MG63 (cell line): ENCODE measurements around the gene YBX3. TPM values are rescaled to one million over a fixed set of nuclear protein-coding genes. Genes with fewer than 3 reads are reported as not detected.

Source experiments
- DNase-seq: peaks from one replicate; pipeline ENCODE4 v3.0.0-alpha.2; 2020
- H3K27me3 ChIP-seq: fragments of 250-450 bp; sonication (Bioruptor Pico); 2 replicates; pipeline ENCODE4 v1.5.1; 2020; ENCODE audit warnings: mild to moderate bottlenecking, moderate library complexity
- H3K36me3 ChIP-seq: fragments of 250-450 bp; sonication (Bioruptor Pico); 2 replicates; pipeline ENCODE4 v1.5.1; 2020; ENCODE audit warnings: mild to moderate bottlenecking, moderate library complexity
- H3K4me3 ChIP-seq: fragments of 250-450 bp; sonication (Bioruptor Pico); 2 replicates; pipeline ENCODE4 v1.5.1; 2020; ENCODE audit warnings: mild to moderate bottlenecking, moderate library complexity
- H3K9me3 ChIP-seq: fragments of 250-450 bp; sonication (Bioruptor Pico); 2 replicates; pipeline ENCODE4 v1.5.1; 2020; ENCODE audit warnings: mild to moderate bottlenecking, moderate library complexity
- total RNA-seq: library from RNA; depleted of rRNA; stranded (reverse); fragments of >200 nt; shearing (Covaris generic); gene quantifications from 2 replicates; pipeline ENCODE4 v1.2.3, GENCODE V29; 2014; ENCODE audit warnings: low replicate concordance

Gene YBX3
- total RNA-seq, 1 experiment from 2014 or later, result 325 TPM

DNA sequence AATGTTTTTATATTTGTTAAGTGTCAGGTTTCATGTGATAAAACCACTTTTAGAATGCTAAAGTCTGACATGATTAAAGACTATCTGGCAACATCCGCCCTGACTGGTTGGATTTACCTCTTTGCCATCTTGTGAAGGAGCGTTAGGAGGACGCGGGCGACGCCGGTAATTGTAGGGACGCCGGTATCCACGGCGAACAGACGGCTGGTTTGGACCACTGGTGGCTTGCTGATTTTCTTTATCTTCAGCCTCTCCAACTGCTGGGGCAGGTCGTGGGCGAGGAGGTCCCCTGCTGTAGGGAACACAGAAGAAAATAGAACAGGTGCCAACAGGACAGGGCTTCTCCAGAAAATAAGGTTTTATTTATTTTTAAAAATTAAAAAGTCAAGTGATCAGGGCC is 21.3 kb downstream of the YBX3 start:
- Histone ChIP-seq H3K27me3 (no peaks in the 10 kb centered on the region), H3K9me3 (no peaks in the 10 kb centered on the region), H3K36me3 (peaks cover 96% of the 10 kb centered on the region), H3K4me3 (no peak overlapping the region)
- no peak for DNase-seq

DNA sequence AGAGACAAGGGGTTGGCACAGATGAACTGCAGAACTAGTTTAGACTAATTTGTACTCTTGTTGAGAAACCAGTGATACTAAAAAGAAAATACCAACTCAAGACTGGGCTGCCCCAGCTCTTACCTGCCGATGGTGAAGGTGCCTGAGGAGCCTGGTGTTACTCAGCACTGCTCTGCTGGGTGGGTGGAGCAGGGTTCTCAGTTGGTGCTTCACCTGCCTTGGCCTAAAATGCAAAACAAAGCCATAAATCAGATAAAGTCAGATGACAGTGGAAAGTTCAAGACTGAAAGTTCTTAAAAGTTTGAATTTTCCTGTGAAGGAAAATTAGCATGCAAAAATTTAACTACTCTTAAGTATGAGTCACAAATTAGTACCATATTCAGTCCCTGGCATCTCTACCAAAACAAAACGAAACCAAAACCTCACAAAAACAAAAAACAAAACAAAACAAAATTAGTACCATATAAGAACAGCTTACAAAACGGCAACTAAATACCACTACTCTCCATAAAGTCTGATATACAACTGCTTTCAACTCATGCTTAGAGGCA is 21.9 kb downstream of the YBX3 start:
- no peak overlapping the region for H3K4me3 ChIP-seq
- H3K36me3 ChIP-seq, result peaks cover 93% of the 10 kb centered on the region
- no peaks in the 10 kb centered on the region for H3K9me3 ChIP-seq
- H3K27me3 ChIP-seq, result no peaks in the 10 kb centered on the region
- DNase-seq, result no peak

DNA sequence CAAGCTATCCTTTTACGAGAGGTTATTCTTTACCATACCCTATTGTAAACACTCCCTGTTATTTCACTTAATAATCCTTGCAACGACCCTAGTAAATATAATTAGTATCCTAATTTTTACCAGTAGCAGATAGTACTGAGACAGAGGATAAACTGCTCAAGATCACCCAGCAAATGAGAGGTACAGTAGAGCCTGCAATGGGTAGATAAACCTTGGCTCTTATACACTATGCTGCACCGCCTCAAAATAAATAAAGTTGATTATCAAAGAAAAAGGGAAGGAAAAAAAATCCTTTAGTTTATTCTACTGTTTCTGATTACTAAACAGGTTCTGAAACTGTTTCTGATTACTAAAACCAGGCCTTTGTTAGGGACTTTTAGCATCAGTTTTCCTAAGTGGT is 22.5 kb downstream of the YBX3 start:
- no peak for DNase-seq
- H3K27me3 ChIP-seq, result no peaks in the 10 kb centered on the region
- H3K4me3 ChIP-seq, result no peak overlapping the region
- H3K36me3 ChIP-seq, result peaks cover 93% of the 10 kb centered on the region
- no peaks in the 10 kb centered on the region for H3K9me3 ChIP-seq

DNA sequence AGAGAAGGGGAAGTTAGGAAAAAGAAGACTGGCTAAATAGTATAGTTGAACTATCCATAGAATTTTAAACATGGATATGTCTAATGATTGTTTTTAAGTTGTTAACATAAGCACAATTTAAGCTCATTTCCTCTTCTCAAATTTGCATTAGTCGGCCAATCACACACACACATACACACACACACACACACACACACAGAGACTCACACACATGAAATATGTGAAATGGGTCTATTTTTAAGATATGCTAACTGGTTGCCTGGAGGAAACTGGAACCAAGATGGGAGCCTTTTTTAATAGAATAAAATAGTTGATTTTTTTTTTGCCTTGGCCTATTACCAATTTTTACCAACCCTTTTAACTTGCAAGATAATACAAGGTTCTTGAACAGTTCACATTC is 25.3 kb downstream of the YBX3 start:
- H3K27me3 ChIP-seq, result no peaks in the 10 kb centered on the region
- H3K9me3 ChIP-seq, result no peaks in the 10 kb centered on the region
- peaks cover 68% of the 10 kb centered on the region for H3K36me3 ChIP-seq
- H3K4me3 ChIP-seq, result no peak overlapping the region
- no peak for DNase-seq

DNA sequence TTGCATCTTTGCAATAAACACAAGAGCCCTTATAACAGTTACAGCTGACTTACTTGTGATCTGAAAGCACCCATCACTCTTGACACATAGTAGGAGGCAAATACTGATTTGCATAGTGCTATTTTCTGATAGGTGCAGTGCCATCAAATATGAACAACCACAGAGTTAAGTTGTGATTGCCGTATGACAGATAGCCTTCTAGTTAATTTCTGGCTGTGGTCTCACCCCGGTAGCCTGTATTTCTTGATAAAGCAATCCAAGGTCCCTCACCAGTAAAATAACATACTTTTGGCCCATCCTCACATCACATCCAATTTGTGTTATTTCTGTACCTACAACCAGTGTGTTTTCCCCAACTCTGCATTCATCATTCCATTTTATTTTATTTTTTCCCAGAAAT is 26.0 kb downstream of the YBX3 start:
- H3K4me3 ChIP-seq, result no peak overlapping the region
- no peak for DNase-seq
- no peaks in the 10 kb centered on the region for H3K9me3 ChIP-seq
- no peaks in the 10 kb centered on the region for H3K27me3 ChIP-seq
- peaks cover 61% of the 10 kb centered on the region for H3K36me3 ChIP-seq

DNA sequence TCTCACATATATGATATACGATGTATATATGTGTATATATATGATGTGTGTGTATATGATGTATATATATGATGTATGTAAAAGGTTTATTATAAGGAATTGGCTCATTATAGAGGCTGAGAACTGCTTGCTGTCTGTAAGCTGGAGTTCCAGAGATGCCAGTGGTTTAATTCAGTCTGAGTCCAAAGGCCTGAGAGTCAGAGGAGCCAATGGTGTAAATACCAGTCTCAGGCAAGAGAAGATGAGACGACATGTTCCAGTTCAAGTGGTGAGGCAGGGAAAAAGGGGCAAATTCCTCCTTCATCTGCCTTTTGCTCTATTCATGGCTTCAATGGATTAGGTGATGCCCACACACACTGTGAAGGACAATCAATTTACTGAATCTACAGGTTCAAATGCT is 32.2 kb downstream of the YBX3 start:
- Histone ChIP-seq H3K27me3 (no peaks in the 10 kb centered on the region), H3K4me3 (no peak overlapping the region), H3K36me3 (peaks cover 14% of the 10 kb centered on the region), H3K9me3 (no peaks in the 10 kb centered on the region)
- DNase-seq, result no peak

DNA sequence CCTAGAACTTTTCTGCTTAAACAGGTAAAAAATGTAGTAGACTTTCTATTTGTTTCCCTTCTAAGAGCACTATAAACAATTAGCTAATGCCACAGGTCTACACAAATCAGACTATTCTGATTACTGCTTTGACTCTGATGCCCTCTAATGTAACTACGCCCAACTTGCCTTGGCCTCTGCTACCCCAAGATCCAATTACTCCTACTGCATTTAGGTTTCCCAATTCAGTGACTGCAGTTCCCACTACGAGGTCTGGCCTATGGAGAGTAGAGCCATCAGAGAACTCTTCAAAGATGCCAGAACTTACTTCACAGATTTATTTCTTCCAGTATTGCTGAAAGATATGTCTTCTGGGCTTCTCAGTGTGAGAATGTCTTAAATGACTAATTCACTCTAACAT is 34.0 kb downstream of the YBX3 start:
- H3K9me3 ChIP-seq, result no peaks in the 10 kb centered on the region
- H3K4me3 ChIP-seq, result no peak overlapping the region
- DNase-seq, result no peak
- H3K27me3 ChIP-seq, result no peaks in the 10 kb centered on the region
- peaks cover 11% of the 10 kb centered on the region for H3K36me3 ChIP-seq

DNA sequence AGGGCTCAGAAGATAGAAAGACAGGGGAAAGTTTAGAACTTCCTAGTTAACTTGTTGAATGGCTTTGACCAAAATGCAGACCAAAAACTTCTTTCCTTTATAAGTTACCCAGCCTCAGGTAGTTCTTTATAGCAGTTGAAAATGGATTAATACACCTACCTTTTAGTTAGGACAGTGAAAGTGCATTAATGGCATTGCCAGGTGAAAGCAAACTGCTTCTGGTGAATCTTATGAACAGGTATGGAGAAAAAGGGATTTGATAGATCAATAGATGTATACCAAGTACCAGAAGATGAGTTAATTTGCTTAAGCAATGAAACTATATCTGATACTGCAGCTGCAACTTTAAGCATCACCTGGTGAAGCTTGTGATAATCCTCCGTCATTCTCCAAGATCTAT is 35.1 kb downstream of the YBX3 start:
- H3K9me3 ChIP-seq, result no peaks in the 10 kb centered on the region
- H3K27me3 ChIP-seq, result no peaks in the 10 kb centered on the region
- peaks cover 9% of the 10 kb centered on the region for H3K36me3 ChIP-seq
- H3K4me3 ChIP-seq, result no peak overlapping the region
- no peak for DNase-seq

DNA sequence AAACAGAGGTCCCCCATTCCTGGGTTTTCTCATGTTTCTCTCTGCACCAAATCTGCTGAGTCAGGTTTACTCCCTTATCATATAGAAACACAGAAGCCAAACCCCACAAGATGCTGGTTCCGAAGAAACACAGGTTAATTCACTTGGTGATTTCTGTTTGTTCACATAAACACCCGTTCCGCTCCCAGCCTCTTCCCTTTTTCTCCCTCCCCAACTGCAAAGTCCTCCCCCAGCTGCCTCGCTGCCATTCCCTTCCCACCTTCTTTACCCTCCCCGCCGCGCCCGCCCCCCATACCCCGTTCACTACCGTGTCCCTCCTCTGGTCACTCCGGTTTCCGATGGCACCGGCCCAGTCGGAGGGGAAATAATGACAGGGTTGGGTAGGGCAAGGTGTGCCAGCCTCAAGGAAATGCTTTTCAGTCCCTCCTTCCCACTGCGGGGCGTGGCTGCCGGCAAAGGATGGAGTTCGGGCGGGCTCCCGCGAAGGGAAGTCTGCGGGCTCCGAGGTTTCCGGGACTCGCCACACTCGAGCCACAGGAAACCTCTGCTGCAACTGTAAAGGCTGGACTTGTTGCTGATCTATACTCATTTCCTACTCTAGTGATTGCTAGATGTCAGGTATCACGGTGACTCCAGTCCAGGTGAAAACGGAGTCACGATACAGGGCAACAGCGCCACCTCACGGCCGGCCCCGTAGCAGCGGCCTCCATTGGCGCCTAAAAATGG is 49.3 kb downstream of the YBX3 start, which contains the start of gene STYK1:
STYK1 (minus strand) TSS at position 394 of the 726 bp plus-strand sequence. CDS start 39,434 bp downstream, outside the sequence.
- Histone ChIP-seq H3K9me3 (no peaks in the 10 kb centered on the region), H3K4me3 (peak within 1 kb of the TSS; percentile 53), H3K36me3 (no peaks in the 10 kb centered on the region), H3K27me3 (peaks cover 14% of the 10 kb centered on the region; the same call in 1 of the 2 replicates)
- DNase-seq, result peak; percentile 49

DNA sequence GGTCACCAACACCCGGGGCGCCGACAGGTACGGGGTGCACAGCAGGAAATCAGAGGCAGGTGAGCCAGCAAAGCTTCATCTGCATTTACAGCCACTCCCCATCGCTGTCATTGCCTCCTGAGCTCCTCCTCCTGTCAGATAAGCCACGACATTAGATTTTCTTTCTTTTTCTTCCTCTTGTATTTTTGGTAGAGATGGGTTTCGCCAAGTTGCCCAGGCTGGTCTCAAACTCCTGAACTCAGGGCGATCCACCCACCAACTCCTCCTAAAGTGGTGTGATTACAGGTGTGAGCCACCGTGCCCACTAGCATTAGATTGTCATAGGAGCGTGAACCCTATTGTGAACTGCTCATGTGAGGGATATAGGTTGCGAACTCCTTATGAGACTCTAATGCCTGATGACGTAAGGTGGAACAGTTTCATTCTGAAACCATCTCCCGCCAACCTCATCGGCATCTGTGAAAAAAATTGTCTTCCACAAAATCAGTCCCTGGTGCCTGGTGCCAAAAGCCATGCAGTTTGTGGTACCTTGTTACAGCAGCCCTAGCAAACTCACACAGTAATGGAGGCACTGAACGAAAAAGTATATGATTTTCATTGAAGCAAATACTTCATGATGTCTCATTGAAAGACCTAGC is 50.8 kb downstream of the YBX3 start:
- no peaks in the 10 kb centered on the region for H3K36me3 ChIP-seq
- H3K9me3 ChIP-seq, result no peaks in the 10 kb centered on the region
- H3K27me3 ChIP-seq, result peaks cover 14% of the 10 kb centered on the region; the same call in 1 of the 2 replicates
- DNase-seq, result no peak
- H3K4me3 ChIP-seq, result no peak overlapping the region

DNA sequence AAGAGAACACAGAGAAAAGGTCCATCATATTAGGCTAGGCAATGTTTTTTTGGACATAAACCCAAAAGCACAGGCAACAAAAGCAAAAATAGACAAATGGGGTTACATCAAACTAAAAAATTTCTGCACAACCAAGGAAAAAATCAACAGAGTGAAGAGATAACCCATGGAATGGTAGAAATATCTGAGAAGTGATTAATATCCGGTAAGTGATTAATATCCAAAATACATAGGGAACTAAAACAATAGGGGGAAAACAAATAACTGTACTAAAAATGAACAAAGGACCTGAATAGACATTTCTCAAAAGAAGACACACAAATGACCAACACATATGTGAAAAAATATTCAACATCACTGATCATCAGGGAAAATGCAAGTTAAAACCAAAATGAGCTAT is 53.6 kb downstream of the YBX3 start:
- DNase-seq, result no peak
- H3K4me3 ChIP-seq, result no peak overlapping the region
- H3K36me3 ChIP-seq, result no peaks in the 10 kb centered on the region
- no peaks in the 10 kb centered on the region for H3K9me3 ChIP-seq
- H3K27me3 ChIP-seq, result peaks cover 11% of the 10 kb centered on the region; the same call in 1 of the 2 replicates

DNA sequence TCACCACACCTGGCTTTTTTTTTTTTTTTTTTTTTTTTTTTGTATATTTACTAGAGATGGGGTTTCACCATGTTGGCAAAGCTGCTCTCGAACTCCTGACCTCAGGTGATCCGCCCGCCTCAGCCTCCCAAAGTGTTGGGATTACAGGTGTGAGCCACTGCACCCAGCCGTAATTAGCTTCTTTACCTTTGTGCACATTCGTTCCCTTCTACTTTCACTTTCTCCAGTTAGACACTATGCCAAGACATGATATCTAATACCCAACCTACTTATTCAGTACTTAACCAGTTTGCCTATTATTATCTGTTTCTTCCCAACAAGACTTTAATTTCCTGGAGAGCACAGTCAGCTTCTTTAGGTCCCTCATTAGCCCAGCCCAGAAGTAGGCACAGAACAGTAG is 54.6 kb downstream of the YBX3 start:
- no peak overlapping the region for H3K4me3 ChIP-seq

DNA sequence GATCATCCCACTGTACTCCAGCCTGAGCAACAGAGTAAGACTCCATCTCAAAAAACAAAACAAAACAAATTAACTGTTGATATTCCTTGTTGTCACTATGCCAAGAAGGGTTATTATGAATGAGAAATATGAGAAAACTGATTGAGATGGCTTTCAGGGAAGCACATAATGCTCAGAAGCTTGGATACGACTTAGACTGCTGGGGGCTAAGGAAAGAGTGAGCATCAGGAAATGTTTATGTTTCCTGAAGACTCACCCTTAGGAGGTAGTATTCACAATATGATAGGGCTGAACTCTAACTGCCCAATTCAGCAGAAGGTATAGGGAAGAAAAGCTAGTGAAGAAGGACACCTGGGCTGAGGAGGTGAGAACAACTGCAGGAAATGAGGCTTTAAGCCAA is 55.5 kb downstream of the YBX3 start:
- H3K36me3 ChIP-seq, result no peaks in the 10 kb centered on the region
- peaks cover 10% of the 10 kb centered on the region; the same call in 1 of the 2 replicates for H3K27me3 ChIP-seq
- no peaks in the 10 kb centered on the region for H3K9me3 ChIP-seq
- no peak overlapping the region for H3K4me3 ChIP-seq
- DNase-seq, result no peak

More for the DNA sequence above, 54.6 kb downstream of the YBX3 start:
- peaks cover 12% of the 10 kb centered on the region; the same call in 1 of the 2 replicates for H3K27me3 ChIP-seq
- DNase-seq, result no peak
- no peaks in the 10 kb centered on the region for H3K36me3 ChIP-seq
- H3K9me3 ChIP-seq, result no peaks in the 10 kb centered on the region

DNA sequence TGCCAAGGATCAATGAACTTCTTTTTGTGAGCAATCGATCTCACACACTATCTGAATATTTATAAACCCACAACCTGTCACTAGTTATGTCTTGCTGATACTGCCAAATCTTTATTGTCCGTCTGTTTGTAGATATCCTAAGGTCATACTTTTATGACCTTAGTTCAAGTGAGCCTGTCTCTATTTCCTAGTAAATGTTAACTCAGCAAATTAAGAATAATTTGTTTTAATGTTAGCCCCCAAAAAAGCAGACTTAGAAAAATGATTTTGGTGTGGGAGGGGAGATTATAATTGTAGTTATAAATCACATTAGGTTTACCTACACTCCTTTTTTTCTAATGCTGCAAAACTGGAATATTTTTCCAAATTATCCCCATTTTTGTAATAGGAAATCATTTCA is 58.6 kb downstream of the YBX3 start:
- H3K36me3 ChIP-seq, result no peaks in the 10 kb centered on the region
- H3K27me3 ChIP-seq, result peaks cover 8% of the 10 kb centered on the region; the same call in 1 of the 2 replicates
- no peaks in the 10 kb centered on the region for H3K9me3 ChIP-seq
- H3K4me3 ChIP-seq, result no peak overlapping the region
- no peak for DNase-seq

DNA sequence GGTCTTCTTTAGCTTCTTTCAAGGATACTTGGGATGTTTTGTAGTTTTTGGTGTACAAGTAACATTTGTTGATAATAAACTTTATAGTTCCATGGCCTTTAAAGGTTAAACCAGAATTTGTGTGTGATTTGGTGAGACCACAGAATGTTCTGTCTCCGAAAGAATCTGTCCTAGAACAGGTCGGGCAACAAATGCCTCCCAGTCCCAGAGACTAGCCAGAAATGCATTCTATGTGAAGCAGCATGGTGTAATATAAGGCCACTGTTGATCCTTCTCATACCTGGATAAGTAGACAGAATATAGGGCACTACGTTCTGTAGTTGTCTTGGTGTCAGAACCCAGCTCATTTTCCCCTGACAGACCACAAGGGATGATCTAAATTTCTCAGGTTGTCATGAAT is 59.3 kb downstream of the YBX3 start:
- H3K4me3 ChIP-seq, result no peak overlapping the region
- H3K9me3 ChIP-seq, result no peaks in the 10 kb centered on the region
- peaks cover 4% of the 10 kb centered on the region for H3K27me3 ChIP-seq
- no peak for DNase-seq
- H3K36me3 ChIP-seq, result no peaks in the 10 kb centered on the region

DNA sequence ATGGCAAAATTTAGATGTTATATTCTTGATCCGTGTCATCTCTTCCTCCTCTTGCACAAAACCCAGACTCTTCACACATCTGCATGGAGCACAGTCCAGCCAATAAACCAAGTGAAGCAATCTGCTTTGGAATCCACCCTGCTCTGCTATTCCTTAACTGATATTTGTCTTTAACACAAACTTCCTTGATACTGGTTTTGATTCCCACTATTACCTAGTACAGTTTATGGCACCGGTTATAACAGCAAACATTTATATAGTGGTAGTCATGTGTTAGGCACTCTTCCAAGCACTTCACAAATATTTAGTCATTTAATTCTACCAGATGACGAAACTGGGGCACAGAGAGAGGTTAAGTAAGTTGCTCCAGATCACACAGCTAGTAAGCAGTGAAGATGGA is 61.8 kb downstream of the YBX3 start:
- Histone ChIP-seq H3K36me3 (no peaks in the 10 kb centered on the region), H3K9me3 (peaks cover 2% of the 10 kb centered on the region), H3K4me3 (no peak overlapping the region), H3K27me3 (peaks cover 11% of the 10 kb centered on the region)
- no peak for DNase-seq

DNA sequence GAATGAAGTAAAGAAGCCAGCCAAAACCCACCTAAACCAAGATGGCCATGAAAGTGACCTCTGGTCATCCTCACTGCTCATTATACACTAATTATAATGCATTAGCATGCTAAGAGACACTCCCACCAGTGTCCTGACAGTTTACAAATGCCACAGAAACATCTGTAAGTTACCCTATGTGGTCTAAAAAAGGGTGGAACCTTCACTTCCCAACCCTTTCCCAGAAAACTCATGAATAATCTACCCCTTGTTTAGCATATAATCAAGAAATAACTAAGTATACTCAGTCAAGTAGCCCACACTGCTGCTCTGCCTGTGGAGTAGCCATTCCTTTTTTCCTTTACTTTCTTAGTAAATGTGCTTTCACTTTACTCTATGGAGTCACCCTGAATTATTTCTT is 69.1 kb downstream of the YBX3 start:
- no peak for DNase-seq
- Histone ChIP-seq H3K27me3 (peaks cover 8% of the 10 kb centered on the region), H3K9me3 (peaks cover 2% of the 10 kb centered on the region), H3K4me3 (no peak overlapping the region), H3K36me3 (no peaks in the 10 kb centered on the region)

DNA sequence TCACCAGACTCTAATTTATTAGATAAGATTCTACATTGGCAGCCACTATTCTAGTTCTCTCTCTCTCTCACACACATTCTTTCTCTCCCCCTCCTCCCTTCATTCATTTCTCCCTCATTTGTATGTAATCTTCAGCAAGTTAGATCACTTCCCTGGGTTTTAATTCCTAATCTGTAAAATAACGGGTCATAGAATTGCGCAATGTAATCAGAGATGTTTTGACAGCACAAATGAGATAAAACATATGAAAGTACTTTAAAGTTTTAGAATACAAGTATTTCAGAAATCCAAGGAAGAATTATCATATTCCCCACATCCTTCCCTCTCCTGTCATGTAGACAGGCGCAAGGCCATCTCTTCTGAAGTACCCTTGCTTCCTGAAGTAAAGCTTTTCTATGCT is 70.9 kb downstream of the YBX3 start:
- H3K36me3 ChIP-seq, result no peaks in the 10 kb centered on the region
- DNase-seq, result no peak

More for the DNA sequence above, 70.9 kb downstream of the YBX3 start:
- Histone ChIP-seq H3K4me3 (no peak overlapping the region), H3K27me3 (no peaks in the 10 kb centered on the region), H3K9me3 (peaks cover 2% of the 10 kb centered on the region)
